ENCODE measurements around the gene GRB14.

DNA sequence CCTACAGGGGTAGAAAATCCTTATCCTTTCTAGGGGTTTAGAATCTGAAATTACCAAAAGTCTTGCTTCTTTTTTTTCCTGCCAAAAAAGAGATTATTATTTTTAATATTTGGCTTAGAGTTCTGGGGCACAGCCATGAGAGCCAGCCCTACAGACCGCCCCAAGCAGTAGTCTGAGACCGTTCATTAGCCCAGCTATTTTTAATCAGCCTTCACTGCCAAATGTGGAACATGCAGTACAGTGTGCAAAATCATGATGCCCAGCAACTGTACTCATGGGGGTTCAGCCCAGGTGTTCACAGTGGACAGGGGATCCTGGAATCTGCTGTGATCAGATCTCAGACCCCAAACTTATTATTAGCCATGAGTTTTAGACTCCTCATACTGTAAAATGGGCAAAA, 60.4 kb downstream of the GRB14 start:
- TF ChIP-seq POLR2A (IDR thresholded peaks at IDR 0.05) = no peak
- TF ChIP-seq, protein P1, sequence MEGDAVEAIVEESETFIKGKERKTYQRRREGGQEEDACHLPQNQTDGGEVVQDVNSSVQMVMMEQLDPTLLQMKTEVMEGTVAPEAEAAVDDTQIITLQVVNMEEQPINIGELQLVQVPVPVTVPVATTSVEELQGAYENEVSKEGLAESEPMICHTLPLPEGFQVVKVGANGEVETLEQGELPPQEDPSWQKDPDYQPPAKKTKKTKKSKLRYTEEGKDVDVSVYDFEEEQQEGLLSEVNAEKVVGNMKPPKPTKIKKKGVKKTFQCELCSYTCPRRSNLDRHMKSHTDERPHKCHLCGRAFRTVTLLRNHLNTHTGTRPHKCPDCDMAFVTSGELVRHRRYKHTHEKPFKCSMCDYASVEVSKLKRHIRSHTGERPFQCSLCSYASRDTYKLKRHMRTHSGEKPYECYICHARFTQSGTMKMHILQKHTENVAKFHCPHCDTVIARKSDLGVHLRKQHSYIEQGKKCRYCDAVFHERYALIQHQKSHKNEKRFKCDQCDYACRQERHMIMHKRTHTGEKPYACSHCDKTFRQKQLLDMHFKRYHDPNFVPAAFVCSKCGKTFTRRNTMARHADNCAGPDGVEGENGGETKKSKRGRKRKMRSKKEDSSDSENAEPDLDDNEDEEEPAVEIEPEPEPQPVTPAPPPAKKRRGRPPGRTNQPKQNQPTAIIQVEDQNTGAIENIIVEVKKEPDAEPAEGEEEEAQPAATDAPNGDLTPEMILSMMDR (IDR thresholded peaks at IDR 0.05) = no peak
- no peak for TF ChIP-seq POLR2AphosphoS5 (IDR thresholded peaks at IDR 0.05; ENCODE audit: insufficient read depth in 1 of 2, low read depth in 1 of 2)

Measured in vagina (tissue), 2 donors.